Heart left ventricle (tissue), 13 donors: ENCODE results near the gene NMRAL1.

Source experiments
- CTCF ChIP-seq, 12 donors: fragments of 200-600 bp; sonication (generic) in 4 of 12; IDR thresholded peaks; one replicate each; pipeline versions ENCODE4 v1.5.0 to v1.8.0; 2018 to 2022; ENCODE audit warnings: antibody characterized with exemption in 12 of 12, mild to moderate bottlenecking in 5 of 12
- POLR2A ChIP-seq, 2 donors: fragments of 450-650 bp; IDR thresholded peaks; one replicate each; pipeline ENCODE4 v1.6.1; 2017; ENCODE audit warnings: antibody characterized with exemption in 2 of 2, mild to moderate bottlenecking in 2 of 2, moderate library complexity in 2 of 2
- donor health status: ischemic (EF 13 %, LVEDD 7.1; RV severe dilation, severe dysfunction).
- donor health status: DM: no; HTN: yes; CAD: no.
- donor health status: DM: no; HTN: no; CAD: no.
- donor health status: ischemic (EF 25% LVEDD 6.9; RV normal size, moderate dysfunction).
- donor health status: ischemic (EF 25% LVEDD 5.7; RV mildly dilated, moderate dysfunction).
- donor health status: ischemic (EF 35%, LVEDD 5.7; RV mildly dilated, moderate dysfunction).
- donor health status: nonischemic (EF 11% LVEDD 7.7; RV severe dilation, severe dysfunction).
- donor health status: DM: yes; HTN: yes; CAD: no.
- donor health status: PGD.
- donor health status: ischemic (EF 29% LVEDD 5.4; RV normal size, mild dysfunction).
- donor health status: nonischemic (EF 23%, LVEDD 6.1; RV moderate dilation, normal function).

GRCh38 chr16:4433228-4433627 is 41.2 kb downstream of the NMRAL1 start:
- TF ChIP-seq CTCF (IDR thresholded peaks at IDR 0.05) = no peak
- TF ChIP-seq POLR2A (IDR thresholded peaks at IDR 0.05) = no peak
